Stomach (tissue), 9 donors: Measurements from ENCODE around the gene ANKFY1. TPM values are rescaled to one million over a fixed set of nuclear protein-coding genes. Genes with fewer than 3 reads are reported as not detected.

Source experiments
- DNase-seq, 2 donors: peaks; one replicate each; pipeline versions ENCODE4 v3.0.0 to v3.0.0-alpha.2; 2013 to 2019
- H3K27ac ChIP-seq, 5 donors: fragments of 200-600 bp in 4 of 5; sonication (generic) in 4 of 5; one replicate each; pipeline ENCODE4 v1.5.1; 2013 to 2019; ENCODE audit warnings: mild to moderate bottlenecking in 1 of 5, moderate library complexity in 1 of 5
- H3K27me3 ChIP-seq, 3 donors: fragments of 200-600 bp; sonication (generic); one replicate each; pipeline ENCODE4 v1.5.1; 2017 to 2019; ENCODE audit warnings: mixed run types in 1 of 3
- H3K36me3 ChIP-seq, 4 donors: fragments of 200-600 bp; sonication (generic); 1 replicate in 3 of 4; 2 replicates in 1 of 4; pipeline ENCODE4 v1.5.1; 2016 to 2019
- H3K4me1 ChIP-seq, 4 donors: fragments of 200-600 bp; sonication (generic); one replicate each; pipeline ENCODE4 v1.5.1; 2016 to 2019
- H3K4me3 ChIP-seq, 4 donors: fragments of 200-600 bp; sonication (generic) in 3 of 4; one replicate each; pipeline ENCODE4 v1.5.1; 2016 to 2019; ENCODE audit warnings: mild to moderate bottlenecking in 1 of 4
- H3K9me3 ChIP-seq, 4 donors: fragments of 200-600 bp; sonication (generic); one replicate each; pipeline ENCODE4 v1.5.1; 2016 to 2019
- CTCF ChIP-seq, 7 experiments: fragments of 450-650 bp in 4 of 7; fragments of 200-600 bp in 3 of 7; sonication (generic) in 3 of 7; IDR thresholded peaks; one replicate each; pipeline ENCODE4 v1.5.1; 2016 to 2019; ENCODE audit warnings: antibody characterized with exemption in 7 of 7, control low read depth in 2 of 7, mild to moderate bottlenecking in 1 of 7
- EP300 ChIP-seq: sonication (generic); formaldehyde crosslinking; IDR thresholded peaks from one replicate; pipeline ENCODE4 v1.6.1; 2017; ENCODE audit warnings: antibody characterized with exemption
- POLR2A ChIP-seq, 4 donors: fragments of 450-650 bp; IDR thresholded peaks; one replicate each; pipeline ENCODE4 v1.6.1; 2016; ENCODE audit warnings: antibody characterized with exemption in 4 of 4, control low read depth in 2 of 4, mild to moderate bottlenecking in 1 of 4, moderate library complexity in 1 of 4
- POLR2AphosphoS5 ChIP-seq, 3 donors: sonication (generic); formaldehyde crosslinking; IDR thresholded peaks; one replicate each; pipeline ENCODE4 v1.6.1; 2016; ENCODE audit warnings: antibody characterized with exemption in 3 of 3
- WGBS, 5 donors: extraction: QIAGEN DNeasy Blood & Tissue Kit in 3 of 5; methylation state at CpG; one replicate each; pipeline versions ENCODE4 v1.1.5 to v1.1.7; 2013 to 2018; 5-methylcytosine and 5-hydroxymethylcytosine counted together
- intact Hi-C: fragments of 100-400 bp; cut with DNase I; formaldehyde crosslinking; loops from one replicate; pipeline ENCODE4 v1.15.1; 2023; ENCODE audit warnings: low total_unique reads
- polyA plus RNA-seq, 3 donors: library from polyadenylated mRNA; stranded (reverse); fragments of 200-250 nt; gene quantifications; one replicate each; pipeline ENCODE4 v1.2.3, GENCODE V29; 2013
- total RNA-seq, 5 donors: library from RNA; depleted of rRNA; stranded (reverse); fragments of >200 nt; gene quantifications; one replicate each; pipeline versions ENCODE4 v1.1.0 to v1.2.3, GENCODE V29; 2014 to 2016
- donor health status: healthy with polysubstance abuse.
- donor health status: Bipolar disorder and iron deficiency.
- donor health status: healthy.

The ANKFY1 gene
- total and polyA plus RNA-seq, 8 donors, result 6.4 to 61.0 (median 39.2) TPM

- 60 to 78% (median 65%) methylated on average over 7 of the region's 7 CpGs for WGBS, 5 donors
- DNase-seq, result peak in 1 of 2 donors; percentile 28
- H3K27ac ChIP-seq, result peak overlapping the region in 3 of 5 donors; percentile 18 to 21 (median 21)
These were observed 102.4 kb downstream of the ANKFY1 start for GRCh38 chr17:4161192-4161966.

GRCh38 chr17:4160294-4160859 lies 103.4 kb downstream of the ANKFY1 start:
- WGBS, 5 donors, result 93 to 97% (median 94%) methylated on average over 19 of the region's 19 CpGs
- Histone ChIP-seq H3K27ac (no peak overlapping the region), H3K4me3 (no peak overlapping the region), H3K27me3 (no peaks in the 10 kb centered on the region), H3K9me3 (no peaks in the 10 kb centered on the region), H3K4me1 (peaks cover 6 to 30% (median 18%) of the 10 kb centered on the region in 4 donors), H3K36me3 (peaks cover 28 to 91% (median 71%) of the 10 kb centered on the region in 4 donors)
- TF ChIP-seq POLR2AphosphoS5 (IDR thresholded peaks at IDR 0.05), result no peak
- no peak for TF ChIP-seq CTCF (IDR thresholded peaks at IDR 0.05)
- no peak for TF ChIP-seq EP300
- intact Hi-C loops, result no loop called here
- no peak for DNase-seq

More at GRCh38 chr17:4161192-4161966, 102.4 kb downstream of the ANKFY1 start:
- TF ChIP-seq POLR2AphosphoS5 (IDR thresholded peaks at IDR 0.05) (no peak), POLR2A (IDR thresholded peaks at IDR 0.05) (no peak), CTCF (IDR thresholded peaks at IDR 0.05) (no peak), EP300 (no peak)
- Histone ChIP-seq H3K27me3 (no peaks in the 10 kb centered on the region), H3K9me3 (no peaks in the 10 kb centered on the region), H3K4me3 (no peak overlapping the region), H3K4me1 (peaks cover 6 to 30% (median 18%) of the 10 kb centered on the region in 4 donors), H3K36me3 (peaks cover 27 to 91% (median 71%) of the 10 kb centered on the region in 4 donors)
- intact Hi-C loops, result no loop called here

DNA sequence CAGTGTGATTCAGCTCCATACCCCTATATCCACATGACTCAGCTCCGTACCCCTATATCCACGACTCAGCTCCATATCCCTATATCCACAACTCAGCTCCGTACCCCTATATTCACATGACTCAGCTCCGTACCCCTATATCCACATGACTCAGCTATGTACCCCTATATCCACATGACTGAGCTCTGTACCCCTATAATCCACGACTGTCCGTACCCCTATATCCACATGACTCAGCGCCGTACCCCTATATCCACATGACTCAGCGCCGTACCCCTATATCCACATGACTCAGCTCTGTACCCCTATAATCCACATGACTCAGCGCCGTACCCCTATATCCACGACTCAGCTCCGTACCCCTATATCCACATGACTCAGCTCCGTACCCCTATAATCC lies 104.0 kb downstream of the ANKFY1 start:
- Histone ChIP-seq H3K4me1 (peaks cover 6 to 30% (median 18%) of the 10 kb centered on the region in 4 donors), H3K27ac (no peak overlapping the region), H3K27me3 (no peaks in the 10 kb centered on the region), H3K36me3 (peaks cover 33 to 91% (median 71%) of the 10 kb centered on the region in 4 donors), H3K4me3 (no peak overlapping the region), H3K9me3 (no peaks in the 10 kb centered on the region)
- WGBS, 5 donors, result 94 to 97% (median 97%) methylated on average over 15 of the region's 15 CpGs
- intact Hi-C loops, result no loop called here
- TF ChIP-seq POLR2AphosphoS5 (IDR thresholded peaks at IDR 0.05), result no peak
- no peak for TF ChIP-seq POLR2A (IDR thresholded peaks at IDR 0.05)
- TF ChIP-seq EP300, result no peak
- no peak for TF ChIP-seq CTCF (IDR thresholded peaks at IDR 0.05)
- no peak for DNase-seq

DNA sequence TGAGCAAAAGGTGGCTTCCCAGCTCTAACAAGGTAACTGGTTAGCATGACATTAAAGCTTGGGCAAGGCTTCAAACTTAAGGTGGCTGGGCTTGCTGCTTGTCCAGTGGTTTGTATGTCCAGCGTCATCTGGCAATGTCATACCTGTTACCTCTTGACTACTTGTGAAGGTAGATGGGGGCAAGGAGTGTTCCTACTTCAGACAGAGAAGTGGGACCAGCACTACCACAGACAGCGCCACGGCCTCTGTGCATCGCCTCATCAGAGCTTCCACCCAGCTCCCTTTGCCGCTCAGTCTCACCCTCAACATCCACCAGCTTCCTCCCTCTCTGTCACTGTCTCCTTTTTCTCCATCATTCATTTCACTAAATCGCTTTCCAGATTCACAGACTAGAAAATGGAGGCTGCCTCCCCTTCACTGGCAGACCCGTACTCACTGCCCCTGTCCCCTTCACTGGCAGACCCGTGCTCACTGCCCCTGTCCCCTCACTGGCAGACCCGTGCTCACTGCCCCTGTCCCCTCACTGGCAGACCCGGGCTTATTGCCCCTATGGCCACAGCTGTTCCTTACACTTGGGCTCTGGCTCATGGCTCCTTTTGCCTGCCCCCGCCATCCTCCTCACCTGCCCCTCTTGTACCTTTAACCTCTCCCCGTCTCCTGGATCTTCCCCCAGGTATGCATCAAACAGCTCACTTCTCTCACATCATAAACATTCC lies 106.0 kb downstream of the ANKFY1 start:
- no peaks in the 10 kb centered on the region for H3K27me3 ChIP-seq
- H3K9me3 ChIP-seq, result no peaks in the 10 kb centered on the region
- no peak overlapping the region for H3K4me3 ChIP-seq
- peaks cover 6 to 22% (median 14%) of the 10 kb centered on the region in 4 donors for H3K4me1 ChIP-seq
- peaks cover 30 to 93% (median 76%) of the 10 kb centered on the region in 4 donors for H3K36me3 ChIP-seq
- H3K27ac ChIP-seq, result no peak overlapping the region
- WGBS, 5 donors, result 89 to 96% (median 91%) methylated on average over 12 of the region's 12 CpGs
- intact Hi-C loops, result no loop called here
- no peak for DNase-seq
- no peak for TF ChIP-seq POLR2AphosphoS5 (IDR thresholded peaks at IDR 0.05)
- no peak for TF ChIP-seq EP300
- no peak for TF ChIP-seq POLR2A (IDR thresholded peaks at IDR 0.05)
- TF ChIP-seq CTCF (IDR thresholded peaks at IDR 0.05), result no peak
